ENCODE measurements around the gene SERPINI1. TPM values are rescaled to one million over a fixed set of nuclear protein-coding genes. Genes with fewer than 3 reads are reported as not detected.

SERPINI1 gene
- total RNA-seq, 2 experiments from 2014 or later: 2.9 to 3.1 TPM

GRCh38 chr3:167777356-167777755 is 41.8 kb downstream of the SERPINI1 start:
- CTCF ChIA-PET: no interaction called here
- Mint-ChIP-seq H3K9me3 (peaks cover 3% of the 10 kb centered on the region), H3K4me1 (no peaks in the 10 kb centered on the region), H3K27me3 (no peaks in the 10 kb centered on the region), H3K27ac (no peak overlapping the region), H3K36me3 (ENCODE audit: low read depth) (no peaks in the 10 kb centered on the region), H3K4me3 (no peak overlapping the region)
- POLR2A ChIA-PET: no interaction called here
- no peak for DNase-seq

DNA sequence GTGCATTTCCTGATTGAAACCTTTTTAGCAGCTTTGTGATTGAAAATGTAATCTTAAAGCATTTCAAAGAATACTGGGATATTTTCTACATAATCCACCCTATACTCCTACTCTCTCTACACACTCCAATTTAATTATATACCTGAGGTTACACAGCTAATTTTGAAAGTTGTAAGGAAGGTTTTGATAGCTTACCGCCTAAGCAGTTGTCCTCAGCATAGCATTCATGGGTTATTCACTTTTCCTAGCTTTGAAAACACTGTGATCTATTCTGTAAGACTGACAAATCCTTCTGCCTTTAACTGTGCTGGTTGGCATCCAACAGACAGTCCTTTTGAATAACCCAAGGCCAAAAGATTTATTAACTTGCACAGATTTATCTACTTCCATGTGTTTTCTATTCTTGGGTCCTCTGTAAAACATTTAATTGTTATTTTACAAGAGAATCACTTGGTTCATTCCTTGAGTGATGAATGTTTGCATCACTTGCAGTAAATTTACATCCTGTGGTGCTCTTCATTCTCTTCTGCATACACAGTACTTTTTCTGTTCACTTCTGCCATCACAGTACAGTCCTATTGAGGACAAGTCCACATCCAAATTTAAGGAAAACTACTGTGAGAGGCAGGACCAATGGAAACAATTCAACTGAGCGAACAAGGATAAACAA is 44.8 kb downstream of the SERPINI1 start:
- POLR2A ChIA-PET: no interaction called here
- H3K9me3 Mint-ChIP-seq: peaks cover 3% of the 10 kb centered on the region
- no peaks in the 10 kb centered on the region for H3K36me3 Mint-ChIP-seq (ENCODE audit: low read depth)
- H3K4me1 Mint-ChIP-seq: no peaks in the 10 kb centered on the region
- H3K27ac Mint-ChIP-seq: no peak overlapping the region
- H3K4me3 Mint-ChIP-seq: no peak overlapping the region
- no peak for DNase-seq
- CTCF ChIA-PET: interaction anchor here (0.6 kb wide), 1 partner anchor 239 kb away, joined by 3 read pairs; no protein-coding TSS in a partner anchor
- no peaks in the 10 kb centered on the region for H3K27me3 Mint-ChIP-seq

DNA sequence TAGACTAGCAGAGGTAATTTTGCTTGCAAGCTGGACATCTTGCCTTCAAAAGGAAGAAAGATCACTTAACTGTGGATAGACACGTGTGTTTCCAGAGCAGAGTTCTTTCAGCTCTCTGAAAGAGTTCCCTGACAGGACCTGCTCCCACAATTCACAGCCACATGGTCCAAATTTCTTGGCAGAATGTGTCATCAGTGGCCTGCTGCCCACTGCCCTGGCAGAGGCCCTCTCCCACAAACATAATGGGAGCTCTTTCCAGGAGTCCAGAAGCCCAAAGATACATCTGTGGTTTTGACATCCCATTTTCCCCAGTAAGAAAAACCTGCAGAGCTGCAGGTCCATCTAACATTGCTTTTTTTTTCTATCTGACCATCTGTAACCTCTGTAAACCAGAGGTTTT is 48.3 kb downstream of the SERPINI1 start:
- Mint-ChIP-seq H3K9me3 (no peaks in the 10 kb centered on the region), H3K4me1 (no peaks in the 10 kb centered on the region), H3K4me3 (no peak overlapping the region), H3K27ac (no peak overlapping the region), H3K27me3 (no peaks in the 10 kb centered on the region), H3K36me3 (ENCODE audit: low read depth) (no peaks in the 10 kb centered on the region)
- CTCF ChIA-PET: no interaction called here
- POLR2A ChIA-PET: no interaction called here
- DNase-seq: no peak

DNA sequence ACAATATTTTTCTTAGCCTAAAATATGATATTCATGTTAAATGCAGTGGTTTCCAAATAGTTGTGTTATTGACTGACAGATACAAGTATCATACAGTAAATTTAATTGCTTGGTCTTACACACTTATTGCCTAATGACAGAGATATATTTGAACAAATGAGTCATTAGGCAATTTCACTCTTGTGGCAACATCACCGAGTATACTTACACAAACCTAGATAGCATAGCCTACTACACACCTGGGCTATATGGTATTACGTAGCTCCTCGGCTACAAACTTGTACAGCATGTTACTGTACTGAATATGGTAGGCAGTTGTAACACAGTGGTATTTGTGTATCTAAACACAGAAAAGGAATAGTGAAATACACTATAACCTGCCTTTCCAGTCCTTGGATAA is 50.3 kb downstream of the SERPINI1 start:
- Mint-ChIP-seq H3K9me3 (no peaks in the 10 kb centered on the region), H3K27me3 (no peaks in the 10 kb centered on the region), H3K27ac (no peak overlapping the region), H3K4me3 (no peak overlapping the region), H3K36me3 (ENCODE audit: low read depth) (no peaks in the 10 kb centered on the region), H3K4me1 (no peaks in the 10 kb centered on the region)
- ChIA-PET POLR2A (no interaction called here), CTCF (no interaction called here)
- DNase-seq: no peak

DNA sequence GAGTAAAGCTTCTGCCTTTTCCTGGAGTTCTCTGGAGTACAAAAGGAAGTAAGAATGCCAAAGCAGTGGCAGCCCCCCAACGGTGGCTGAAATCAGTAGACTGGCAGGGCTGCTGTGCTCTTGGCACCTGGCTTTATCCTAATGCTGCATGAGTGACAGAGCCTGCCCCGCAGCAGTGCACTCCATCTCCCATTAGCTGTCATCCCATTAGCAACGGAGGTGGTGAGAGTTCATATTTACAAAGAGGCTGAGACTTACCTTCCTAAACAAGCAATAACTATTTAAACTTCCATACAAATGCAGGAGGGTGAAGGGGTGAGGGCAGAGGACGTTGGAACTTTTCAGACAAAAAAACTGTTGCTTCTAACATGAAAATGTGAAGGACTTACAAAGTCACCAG is 51.9 kb downstream of the SERPINI1 start:
- Mint-ChIP-seq H3K4me1 (no peaks in the 10 kb centered on the region), H3K4me3 (no peak overlapping the region), H3K9me3 (no peaks in the 10 kb centered on the region), H3K27ac (no peak overlapping the region), H3K27me3 (no peaks in the 10 kb centered on the region), H3K36me3 (ENCODE audit: low read depth) (no peaks in the 10 kb centered on the region)
- DNase-seq: no peak
- ChIA-PET POLR2A (no interaction called here), CTCF (no interaction called here)

DNA sequence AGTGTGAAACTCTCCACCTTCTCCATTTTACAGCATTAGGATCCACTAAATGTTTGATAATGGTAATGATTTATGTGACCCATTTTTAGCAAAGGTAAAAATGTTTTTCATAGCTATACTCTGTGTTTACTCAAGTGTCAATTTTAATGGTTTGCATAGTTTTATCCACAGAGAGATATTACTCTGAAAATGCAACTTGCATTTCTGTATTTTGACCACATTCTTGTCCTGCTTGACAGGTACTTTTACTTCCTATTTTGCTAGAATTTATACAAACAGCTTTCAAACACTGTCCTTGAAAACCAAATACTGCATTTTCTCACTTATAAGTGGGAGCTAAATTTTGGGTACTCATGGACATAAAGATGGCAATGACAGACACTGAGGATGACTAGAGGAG is 62.9 kb downstream of the SERPINI1 start:
- Mint-ChIP-seq H3K9me3 (no peaks in the 10 kb centered on the region), H3K4me1 (no peaks in the 10 kb centered on the region), H3K27ac (no peak overlapping the region), H3K4me3 (no peak overlapping the region), H3K27me3 (no peaks in the 10 kb centered on the region), H3K36me3 (ENCODE audit: low read depth) (no peaks in the 10 kb centered on the region)
- DNase-seq: no peak
- ChIA-PET CTCF (no interaction called here), POLR2A (no interaction called here)

DNA sequence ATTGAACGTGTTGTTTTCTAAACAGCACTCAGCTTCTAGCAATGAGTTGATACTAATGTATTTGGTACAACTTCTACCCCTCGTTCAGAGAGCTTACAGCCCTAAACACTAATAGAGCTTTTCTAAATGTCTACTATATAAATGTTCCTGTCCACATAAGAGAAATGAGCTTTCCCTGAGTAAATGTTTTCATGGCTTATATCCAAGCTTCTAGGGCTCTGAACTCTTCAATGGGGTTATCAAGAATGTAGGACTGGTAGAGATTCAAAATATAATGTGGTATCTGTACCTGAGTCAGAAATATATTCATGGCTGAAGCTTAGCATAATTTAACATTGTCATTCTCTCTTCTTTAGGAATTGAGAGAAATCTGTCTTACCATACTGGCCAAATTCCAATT is 73.4 kb downstream of the SERPINI1 start:
- no peak overlapping the region for H3K4me3 Mint-ChIP-seq
- CTCF ChIA-PET: no interaction called here

GRCh38 chr3:167810236-167810635 is 74.7 kb downstream of the SERPINI1 start:
- Mint-ChIP-seq H3K9me3 (no peaks in the 10 kb centered on the region), H3K27me3 (no peaks in the 10 kb centered on the region), H3K4me1 (no peaks in the 10 kb centered on the region), H3K36me3 (ENCODE audit: low read depth) (no peaks in the 10 kb centered on the region), H3K27ac (no peak overlapping the region), H3K4me3 (no peak overlapping the region)
- CTCF ChIA-PET: no interaction called here
- DNase-seq: no peak
- POLR2A ChIA-PET: no interaction called here

More for the DNA sequence above, 73.4 kb downstream of the SERPINI1 start:
- POLR2A ChIA-PET: no interaction called here
- no peaks in the 10 kb centered on the region for H3K9me3 Mint-ChIP-seq
- H3K36me3 Mint-ChIP-seq (ENCODE audit: low read depth): no peaks in the 10 kb centered on the region
- H3K27ac Mint-ChIP-seq: no peak overlapping the region
- H3K4me1 Mint-ChIP-seq: no peaks in the 10 kb centered on the region
- DNase-seq: no peak
- H3K27me3 Mint-ChIP-seq: no peaks in the 10 kb centered on the region

- H3K4me1 Mint-ChIP-seq: no peaks in the 10 kb centered on the region
- no peaks in the 10 kb centered on the region for H3K36me3 Mint-ChIP-seq (ENCODE audit: low read depth)
- H3K27me3 Mint-ChIP-seq: no peaks in the 10 kb centered on the region
- POLR2A ChIA-PET: no interaction called here
- H3K9me3 Mint-ChIP-seq: no peaks in the 10 kb centered on the region
- CTCF ChIA-PET: no interaction called here
- no peak overlapping the region for H3K27ac Mint-ChIP-seq
- H3K4me3 Mint-ChIP-seq: no peak overlapping the region
- DNase-seq: no peak
Measured at GRCh38 chr3:167811031-167811430, 75.5 kb downstream of the SERPINI1 start.

- POLR2A ChIA-PET: no interaction called here
- H3K27ac Mint-ChIP-seq: no peak overlapping the region
Measured at GRCh38 chr3:167813169-167814123, 77.9 kb downstream of the SERPINI1 start.

GRCh38 chr3:167814441-167814951 is 79.0 kb downstream of the SERPINI1 start:
- H3K36me3 Mint-ChIP-seq (ENCODE audit: low read depth): no peaks in the 10 kb centered on the region
- H3K9me3 Mint-ChIP-seq: no peaks in the 10 kb centered on the region
- no peaks in the 10 kb centered on the region for H3K4me1 Mint-ChIP-seq
- POLR2A ChIA-PET: no interaction called here
- no peaks in the 10 kb centered on the region for H3K27me3 Mint-ChIP-seq
- CTCF ChIA-PET: interaction anchor here (0.9 kb wide), 1 partner anchor 40 kb away, joined by 3 read pairs; no protein-coding TSS in a partner anchor
- no peak overlapping the region for H3K27ac Mint-ChIP-seq
- H3K4me3 Mint-ChIP-seq: no peak overlapping the region
- DNase-seq: no peak

More at GRCh38 chr3:167813169-167814123, 77.9 kb downstream of the SERPINI1 start:
- H3K36me3 Mint-ChIP-seq (ENCODE audit: low read depth): no peaks in the 10 kb centered on the region
- H3K4me1 Mint-ChIP-seq: no peaks in the 10 kb centered on the region
- H3K27me3 Mint-ChIP-seq: no peaks in the 10 kb centered on the region
- CTCF ChIA-PET: no interaction called here
- no peak overlapping the region for H3K4me3 Mint-ChIP-seq
- H3K9me3 Mint-ChIP-seq: no peaks in the 10 kb centered on the region
- DNase-seq: no peak

GRCh38 chr3:167816953-167817352 is 81.4 kb downstream of the SERPINI1 start:
- H3K36me3 Mint-ChIP-seq (ENCODE audit: low read depth): no peaks in the 10 kb centered on the region
- ChIA-PET CTCF (no interaction called here), POLR2A (no interaction called here)
- no peak overlapping the region for H3K27ac Mint-ChIP-seq
- no peak for DNase-seq
- H3K27me3 Mint-ChIP-seq: no peaks in the 10 kb centered on the region
- H3K9me3 Mint-ChIP-seq: no peaks in the 10 kb centered on the region
- no peak overlapping the region for H3K4me3 Mint-ChIP-seq
- H3K4me1 Mint-ChIP-seq: no peaks in the 10 kb centered on the region

DNA sequence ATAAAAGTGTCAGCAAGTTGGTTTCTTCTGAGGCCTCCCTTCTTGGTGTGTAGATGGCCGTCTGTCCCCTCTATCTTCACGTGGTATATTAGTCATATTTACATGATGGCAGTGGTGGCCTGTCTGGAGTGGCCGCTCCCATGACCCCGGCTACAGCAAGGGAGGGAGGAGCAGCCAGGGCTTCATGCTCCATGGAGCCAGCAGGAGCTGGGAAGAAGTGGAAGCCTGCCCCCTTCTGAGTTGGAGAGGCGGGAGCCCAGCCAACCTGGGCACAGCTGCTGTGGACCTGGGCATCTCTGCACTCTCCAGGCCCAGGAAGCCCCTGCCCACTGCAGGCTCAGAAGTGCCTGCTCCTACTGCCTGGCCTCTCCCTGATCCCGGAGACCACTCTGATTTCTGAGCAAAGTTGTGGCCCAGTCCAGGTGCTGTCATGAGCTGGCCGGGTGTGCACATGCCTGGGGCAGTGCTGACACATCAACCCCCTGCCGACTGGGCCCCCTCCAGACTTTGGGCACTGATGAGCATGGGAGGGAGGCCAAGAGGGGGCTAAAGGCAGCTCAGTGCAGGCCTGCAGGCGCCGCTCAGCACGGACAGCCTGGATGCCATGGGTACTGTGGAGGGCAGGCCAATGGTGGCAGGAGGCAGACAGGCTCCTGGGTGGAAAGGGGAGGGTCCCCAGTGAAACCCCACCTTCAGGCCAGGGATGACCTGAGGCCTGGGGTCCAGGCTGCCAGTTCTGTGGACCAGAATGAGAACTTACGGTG is 84.8 kb downstream of the SERPINI1 start:
- H3K27ac Mint-ChIP-seq: no peak overlapping the region
- no peak overlapping the region for H3K4me3 Mint-ChIP-seq
- H3K36me3 Mint-ChIP-seq (ENCODE audit: low read depth): no peaks in the 10 kb centered on the region
- no peaks in the 10 kb centered on the region for H3K9me3 Mint-ChIP-seq
- POLR2A ChIA-PET: no interaction called here
- H3K4me1 Mint-ChIP-seq: no peaks in the 10 kb centered on the region
- CTCF ChIA-PET: no interaction called here
- DNase-seq: no peak
- H3K27me3 Mint-ChIP-seq: no peaks in the 10 kb centered on the region

Data from activated CD4-positive, alpha-beta memory T cell treated with anti-CD3 and anti-CD28 coated beads, Interleukin-2, amount 10 ng/mL, durations not matched to agents 7 days and 5 days (primary cell).